LNCaP clone FGC (cell line): ENCODE data around the gene TENM4.

Source experiments
- DNase-seq: peaks from one replicate; pipeline ENCODE4 v3.0.0-alpha.2; 2011; ENCODE audit warnings: low read depth
- H3K4me3 ChIP-seq: 2 replicates; pipeline ENCODE4 v1.5.1; 2011; ENCODE audit warnings: mild to moderate bottlenecking, low read depth, low read length, control low read depth
- TF ChIP-seq, protein P1 (sequence below): IDR thresholded peaks from 2 replicates; pipeline ENCODE4 v1.5.1; 2012; ENCODE audit warnings: mild to moderate bottlenecking; ENCODE audit not compliant: control insufficient read depth, insufficient read depth; ENCODE audit errors: extremely low read depth

TENM4 gene

DNA sequence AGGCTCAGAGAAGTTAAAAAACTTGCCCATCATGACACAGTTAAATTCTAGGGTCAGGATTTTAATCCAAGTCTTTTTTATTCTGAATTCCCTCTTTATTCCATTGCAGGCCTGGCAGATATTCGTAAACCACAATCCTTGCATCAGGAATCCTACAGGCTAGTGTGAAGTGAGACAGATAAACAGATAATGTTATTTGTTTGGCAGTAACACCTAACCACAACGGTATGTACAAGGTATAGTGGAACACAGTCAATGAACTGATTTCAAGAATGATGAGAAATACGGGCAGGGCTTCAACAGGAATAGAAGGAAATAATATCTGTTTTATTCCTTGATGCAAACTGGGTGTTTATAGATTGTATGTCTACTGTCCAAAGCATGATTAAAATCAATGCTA lies 834.2 kb downstream of the TENM4 start:
- peak; percentile 18 for DNase-seq
- H3K4me3 ChIP-seq: no peak overlapping the region
- TF ChIP-seq, protein P1, sequence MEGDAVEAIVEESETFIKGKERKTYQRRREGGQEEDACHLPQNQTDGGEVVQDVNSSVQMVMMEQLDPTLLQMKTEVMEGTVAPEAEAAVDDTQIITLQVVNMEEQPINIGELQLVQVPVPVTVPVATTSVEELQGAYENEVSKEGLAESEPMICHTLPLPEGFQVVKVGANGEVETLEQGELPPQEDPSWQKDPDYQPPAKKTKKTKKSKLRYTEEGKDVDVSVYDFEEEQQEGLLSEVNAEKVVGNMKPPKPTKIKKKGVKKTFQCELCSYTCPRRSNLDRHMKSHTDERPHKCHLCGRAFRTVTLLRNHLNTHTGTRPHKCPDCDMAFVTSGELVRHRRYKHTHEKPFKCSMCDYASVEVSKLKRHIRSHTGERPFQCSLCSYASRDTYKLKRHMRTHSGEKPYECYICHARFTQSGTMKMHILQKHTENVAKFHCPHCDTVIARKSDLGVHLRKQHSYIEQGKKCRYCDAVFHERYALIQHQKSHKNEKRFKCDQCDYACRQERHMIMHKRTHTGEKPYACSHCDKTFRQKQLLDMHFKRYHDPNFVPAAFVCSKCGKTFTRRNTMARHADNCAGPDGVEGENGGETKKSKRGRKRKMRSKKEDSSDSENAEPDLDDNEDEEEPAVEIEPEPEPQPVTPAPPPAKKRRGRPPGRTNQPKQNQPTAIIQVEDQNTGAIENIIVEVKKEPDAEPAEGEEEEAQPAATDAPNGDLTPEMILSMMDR: no peak

DNA sequence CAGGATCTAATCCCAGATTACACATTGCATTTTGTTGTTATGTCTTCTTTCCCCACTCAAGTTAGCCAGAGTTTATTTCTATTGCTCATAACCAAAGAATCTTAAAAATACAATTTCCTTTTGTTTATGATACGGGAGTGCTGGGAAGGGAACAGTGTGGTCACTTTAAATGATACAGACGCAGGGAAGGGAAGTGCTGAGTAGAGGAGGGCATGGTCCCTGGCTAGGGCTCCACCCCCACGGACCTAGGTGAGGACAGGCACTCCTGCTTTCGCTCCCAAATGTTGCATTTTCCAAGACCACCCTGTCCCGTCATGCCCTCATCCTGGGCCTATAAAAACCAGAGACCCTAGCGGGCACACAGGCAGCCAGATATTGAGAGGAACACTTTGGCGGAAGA lies 835.5 kb downstream of the TENM4 start:
- no peak for DNase-seq
- H3K4me3 ChIP-seq: no peak overlapping the region
- TF ChIP-seq, protein P1: no peak

DNA sequence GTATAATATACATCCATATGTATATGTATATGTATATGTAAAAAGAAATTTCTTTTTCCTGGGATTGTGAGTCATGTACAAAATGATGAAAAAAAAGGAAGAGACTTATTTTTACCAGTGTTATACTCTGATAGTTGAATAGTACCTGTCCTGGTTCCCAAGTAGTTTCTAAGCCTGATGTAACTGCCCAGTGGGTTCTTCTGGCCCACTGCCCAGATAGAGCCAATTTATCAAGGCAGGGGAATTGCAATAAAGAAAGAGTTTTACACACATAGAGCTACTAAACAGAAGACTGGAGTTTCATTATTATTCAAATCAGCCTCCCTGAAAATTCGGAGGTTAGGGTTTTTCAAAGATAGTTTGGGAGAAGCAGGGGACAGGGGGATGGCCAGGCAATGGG lies 837.0 kb downstream of the TENM4 start:
- no peak overlapping the region for H3K4me3 ChIP-seq
- TF ChIP-seq, protein P1: no peak
- no peak for DNase-seq
